GM18867 (cell line): ENCODE data around the gene MPP2.

ENCODE experiments used
- ATAC-seq: cut with Tn5 transposase; IDR thresholded peaks from one replicate; pipeline ENCODE4 v1.9.1; 2021; ENCODE audit warnings: mild to moderate bottlenecking, moderate library complexity; ENCODE audit not compliant: unreplicated experiment

Gene MPP2

DNA sequence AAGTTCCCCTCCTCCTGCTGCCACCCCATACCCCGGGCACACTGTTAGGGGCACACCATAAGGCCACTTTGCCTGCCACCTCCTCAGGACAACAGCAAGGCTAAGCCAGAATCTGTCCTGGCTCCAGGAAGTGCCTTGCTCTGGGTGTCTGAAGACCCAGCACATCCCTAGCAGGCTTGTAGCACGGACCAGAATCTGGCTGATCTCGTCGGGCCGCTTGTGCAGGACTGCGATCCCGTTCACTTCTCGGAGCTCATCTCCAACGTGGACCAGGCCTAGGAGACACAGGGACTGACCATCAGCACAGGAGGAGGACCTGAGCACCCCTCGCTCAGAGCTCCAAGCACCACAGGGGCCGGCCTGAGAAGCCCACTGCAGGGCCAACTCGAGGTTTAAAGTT lies 81.8 kb downstream of the MPP2 start:
- no peak for ATAC-seq
